Measurements from ENCODE around the gene PRRC2A. TPM values are rescaled to one million over a fixed set of nuclear protein-coding genes. Genes with fewer than 3 reads are reported as not detected.
"Not testable (repeated sequence)": the region's sequence is repeated elsewhere in the genome, so short reads cannot be mapped to it uniquely, and the experiment has no call there.

PRRC2A gene
- total RNA-seq, 2 experiments from 2014 or later = 257 to 278 TPM

DNA sequence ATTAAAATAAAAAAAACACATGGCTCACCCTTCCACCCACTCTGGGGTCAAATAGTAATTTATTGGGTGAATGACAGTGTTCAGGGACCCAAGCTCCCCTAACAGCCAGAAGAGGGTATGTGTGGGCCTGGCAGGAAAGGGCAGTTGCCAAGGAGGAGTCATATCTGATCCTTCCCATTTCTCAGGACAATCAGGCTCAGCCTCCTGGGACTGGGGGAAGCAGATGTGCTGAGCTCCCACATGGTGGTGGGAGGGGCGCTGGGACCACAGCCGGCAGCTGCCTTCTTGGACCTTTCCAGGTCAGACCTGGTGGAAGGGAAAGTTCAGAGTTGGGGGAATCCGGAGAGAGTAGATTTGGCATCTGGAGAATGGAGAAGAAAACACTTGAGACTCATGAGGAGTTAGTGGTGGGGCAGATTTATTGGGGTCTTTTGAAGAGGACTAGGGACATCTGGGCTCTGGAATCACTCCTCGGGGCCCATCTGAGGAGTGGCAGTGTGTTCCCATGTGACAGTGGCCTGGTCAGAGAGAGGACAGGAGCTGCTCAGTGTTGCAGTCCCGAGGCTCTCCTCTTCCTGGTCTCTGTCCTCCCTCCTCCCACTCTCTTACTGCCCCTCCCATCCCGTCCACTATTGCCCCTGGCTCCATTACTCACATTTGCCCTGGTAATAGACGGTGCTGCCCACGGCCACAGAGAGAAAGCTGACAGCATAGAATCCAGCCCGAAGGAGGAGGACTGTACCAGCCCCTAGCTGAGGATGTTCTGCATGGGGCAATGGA, 31.5 kb upstream of the PRRC2A start:
- Mint-ChIP-seq H3K4me3 (peak overlapping the region; percentile 50), H3K36me3 (peaks cover 26% of the 10 kb centered on the region)

DNA sequence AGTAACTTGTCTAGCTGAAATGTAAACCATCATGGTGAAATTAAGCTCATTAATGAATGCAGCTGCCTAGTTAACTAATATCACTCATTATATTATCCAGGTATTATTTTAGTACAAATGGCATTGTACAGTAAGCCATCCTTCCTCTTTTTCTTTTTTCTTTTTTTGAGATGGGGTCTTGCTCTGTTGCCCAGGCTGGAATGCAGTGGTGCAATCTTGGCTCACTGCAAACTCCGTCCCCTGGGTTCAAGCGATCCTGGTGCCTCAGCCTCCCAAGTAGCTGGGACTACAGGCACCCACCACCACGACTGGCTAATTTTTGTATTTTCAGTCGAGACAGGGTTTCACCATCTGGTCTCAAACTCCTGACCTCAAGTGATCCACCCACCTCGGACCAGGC, 29.8 kb upstream of the PRRC2A start:
- H3K27me3 Mint-ChIP-seq; H3K9me3 Mint-ChIP-seq; DNase-seq; ATAC-seq (ENCODE audit: low read depth): not testable (repeated sequence)
- Mint-ChIP-seq H3K4me3 (peak overlapping the region; percentile 30), H3K4me1 (peaks cover 69% of the 10 kb centered on the region), H3K36me3 (peaks cover 26% of the 10 kb centered on the region), H3K27ac (peak overlapping the region; percentile 9)
- POLR2A ChIA-PET = interaction anchor here (14.1 kb wide), 1 partner anchor 10 kb away, joined by 481 read pairs; the partner anchor contains the start of genes LST1, LTB and TNF

More for the DNA sequence above, 31.5 kb upstream of the PRRC2A start:
- peaks cover 77% of the 10 kb centered on the region for H3K4me1 Mint-ChIP-seq
- DNase-seq (no peak), ATAC-seq (ENCODE audit: low read depth) (no peak)
- H3K9me3 Mint-ChIP-seq = no peaks in the 10 kb centered on the region
- peak overlapping the region; percentile 77 for H3K27ac Mint-ChIP-seq
- POLR2A ChIA-PET = interaction anchor here (1.1 to 14.1 kb wide), 3 partner anchors 9 to 38 kb away, joined by 4 to 481 read pairs (median 5); partner anchors contain the start of genes LST1, LTB and TNF
- H3K27me3 Mint-ChIP-seq = no peaks in the 10 kb centered on the region

DNA sequence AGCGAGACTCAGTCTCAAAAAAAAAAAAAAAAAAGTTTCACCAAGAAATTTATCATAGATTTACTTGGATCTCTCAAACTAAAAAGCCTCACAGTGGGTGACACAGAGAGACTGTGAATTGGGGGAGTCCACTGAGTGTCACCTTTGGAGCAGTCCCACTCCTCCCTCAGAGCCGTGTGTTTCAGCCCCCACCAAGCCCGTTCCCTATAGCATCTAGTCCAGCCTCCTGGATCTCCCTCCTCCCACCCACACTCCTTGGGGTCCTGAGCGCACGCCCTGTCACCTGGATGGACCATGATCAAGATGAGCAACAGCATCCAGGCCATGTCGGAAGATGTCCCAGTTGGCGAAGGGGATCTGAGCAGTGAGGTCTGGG, 28.1 kb upstream of the PRRC2A start:
- peaks cover 23% of the 10 kb centered on the region for H3K36me3 Mint-ChIP-seq
- peak overlapping the region; percentile 81 for H3K4me3 Mint-ChIP-seq
- peaks cover 62% of the 10 kb centered on the region for H3K4me1 Mint-ChIP-seq
- H3K9me3 Mint-ChIP-seq = no peaks in the 10 kb centered on the region
- peak overlapping the region; percentile 89 for H3K27ac Mint-ChIP-seq
- POLR2A ChIA-PET = interaction anchor here (0.7 to 14.1 kb wide), 15 partner anchors 12 to 235 kb away, joined by 3 to 481 read pairs (median 5); partner anchors contain the start of genes ATP6V1G2, BAG6, DDX39B and HSPA1B
- ATAC-seq (ENCODE audit: low read depth) (peak; percentile 27), DNase-seq (no peak)
- no peaks in the 10 kb centered on the region for H3K27me3 Mint-ChIP-seq

DNA sequence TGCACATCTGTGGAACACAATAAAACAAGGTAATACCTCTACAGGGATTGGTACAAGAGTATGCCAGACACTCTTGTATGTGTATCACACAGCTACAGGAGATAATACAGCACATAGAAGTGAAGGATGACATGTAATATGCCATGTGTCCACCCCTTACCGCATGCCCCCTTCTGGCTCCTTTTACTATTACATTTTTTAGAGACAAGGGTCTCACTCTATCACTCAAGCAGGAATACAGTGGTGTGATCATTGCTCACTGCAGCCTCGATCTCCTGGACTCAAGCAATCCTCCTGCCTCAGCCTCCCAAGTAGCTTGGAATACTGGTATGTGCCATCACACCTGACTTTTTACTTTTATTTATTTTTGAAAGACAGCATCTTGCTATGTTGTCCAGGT, 23.5 kb upstream of the PRRC2A start:
- no peak overlapping the region for H3K4me3 Mint-ChIP-seq
- peak; percentile 50 for ATAC-seq (ENCODE audit: low read depth)
- no peaks in the 10 kb centered on the region for H3K27me3 Mint-ChIP-seq
- H3K36me3 Mint-ChIP-seq = no peaks in the 10 kb centered on the region
- DNase-seq = no peak
- H3K27ac Mint-ChIP-seq = no peak overlapping the region
- H3K9me3 Mint-ChIP-seq = no peaks in the 10 kb centered on the region
- POLR2A ChIA-PET = interaction anchor here (0.6 to 14.1 kb wide), 8 partner anchors 17 to 102 kb away, joined by 3 to 481 read pairs (median 5); partner anchors contain the start of genes ATP6V1G2, DDX39B, LST1 and LTB
- H3K4me1 Mint-ChIP-seq = peaks cover 49% of the 10 kb centered on the region

DNA sequence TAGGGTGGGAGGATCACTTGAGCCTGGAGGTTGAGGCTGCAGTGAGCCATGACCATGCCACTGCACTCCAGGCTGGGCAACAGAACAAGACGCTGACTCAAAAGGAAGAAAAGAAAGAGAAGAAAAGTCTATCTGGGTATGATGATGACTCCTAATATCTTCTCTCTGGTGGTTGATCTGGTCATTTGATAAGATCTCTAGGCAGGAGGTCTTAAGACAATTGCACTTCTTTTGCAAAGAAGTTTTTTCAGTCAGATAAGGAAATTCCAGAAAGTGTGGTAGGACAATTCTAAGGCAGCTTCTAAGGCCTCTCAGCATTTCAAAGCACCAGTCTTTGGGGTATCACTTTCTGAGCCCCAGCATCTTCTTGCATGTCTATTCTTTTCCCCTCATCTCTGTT, 13.2 kb upstream of the PRRC2A start:
- Mint-ChIP-seq H3K27me3 (no peaks in the 10 kb centered on the region), H3K4me1 (peaks cover 4% of the 10 kb centered on the region), H3K9me3 (no peaks in the 10 kb centered on the region), H3K36me3 (no peaks in the 10 kb centered on the region), H3K4me3 (no peak overlapping the region), H3K27ac (no peak overlapping the region)
- DNase-seq (no peak), ATAC-seq (ENCODE audit: low read depth) (no peak)
- POLR2A ChIA-PET = interaction anchor here (1.0 kb wide), 1 partner anchor 15 kb away, joined by 3 read pairs; the partner anchor contains the start of gene NCR3

DNA sequence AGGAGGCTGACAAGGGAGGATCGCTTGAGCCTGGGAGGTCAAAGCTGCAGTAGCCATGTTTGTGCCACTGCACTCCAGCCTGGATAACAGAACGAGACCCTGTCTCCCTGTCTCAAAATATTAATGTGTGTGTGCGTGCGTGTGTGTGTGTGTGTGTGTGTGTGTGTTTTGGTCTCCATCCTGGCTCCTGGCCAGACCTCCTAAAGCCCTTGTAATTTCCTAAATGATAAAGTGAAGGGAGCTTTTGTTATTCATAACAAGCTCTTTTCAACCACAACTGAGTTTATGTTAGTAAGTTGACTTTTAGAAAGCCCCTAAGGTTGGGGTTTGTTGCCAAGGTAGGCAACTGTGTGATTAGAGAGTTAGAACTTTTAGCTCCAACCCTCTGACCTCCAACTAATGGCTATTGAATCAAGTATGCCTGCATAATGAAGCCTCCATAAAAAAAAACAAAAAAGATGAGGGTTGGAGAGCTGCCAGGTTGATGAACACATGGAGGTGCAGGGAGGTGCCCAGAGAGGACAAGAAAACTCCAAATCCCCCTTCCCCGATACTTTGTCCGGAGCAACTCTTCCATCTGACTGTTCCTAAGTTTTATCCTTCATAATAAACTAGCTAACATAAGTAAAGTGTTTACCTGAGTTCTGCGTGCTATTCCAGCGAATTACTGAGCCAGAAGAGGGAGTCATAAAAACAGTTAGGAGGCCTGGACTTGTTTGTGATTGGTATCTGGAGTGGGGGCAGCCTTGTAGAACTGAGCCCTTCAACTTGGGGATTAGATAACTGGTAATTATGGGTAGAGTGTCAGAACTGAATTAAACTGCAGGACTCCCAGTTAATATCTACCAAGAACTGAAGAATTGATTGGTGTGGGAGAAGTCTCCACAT, 10.8 kb upstream of the PRRC2A start:
- no peak overlapping the region for H3K27ac Mint-ChIP-seq
- DNase-seq (no peak), ATAC-seq (ENCODE audit: low read depth) (no peak)
- peaks cover 10% of the 10 kb centered on the region for H3K4me1 Mint-ChIP-seq
- no peak overlapping the region for H3K4me3 Mint-ChIP-seq
- H3K27me3 Mint-ChIP-seq = no peaks in the 10 kb centered on the region
- no peaks in the 10 kb centered on the region for H3K36me3 Mint-ChIP-seq
- POLR2A ChIA-PET = interaction anchor here (1.0 kb wide), 1 partner anchor 17 kb away, joined by 3 read pairs; the partner anchor contains the start of gene NCR3
- no peaks in the 10 kb centered on the region for H3K9me3 Mint-ChIP-seq

DNA sequence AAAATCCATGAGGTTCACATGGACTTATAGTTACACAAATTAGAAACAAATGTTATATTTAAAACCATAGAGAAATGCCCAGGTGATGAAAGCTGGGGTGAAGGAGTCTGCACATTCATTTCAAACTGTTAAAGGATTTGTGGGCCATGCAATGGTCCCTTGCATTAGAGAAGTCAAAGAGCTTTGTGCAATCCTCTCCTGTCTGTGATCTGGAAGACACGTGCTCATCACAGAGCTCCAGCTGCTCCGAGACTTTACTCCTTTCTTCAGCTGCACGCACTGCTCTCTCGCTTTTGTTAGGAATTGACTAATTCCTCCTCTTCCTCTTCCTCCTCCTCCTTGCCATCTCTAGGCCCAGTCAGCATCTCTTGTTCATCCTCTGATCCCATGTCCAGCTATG, 9.5 kb upstream of the PRRC2A start:
- H3K27me3 Mint-ChIP-seq = no peaks in the 10 kb centered on the region
- H3K4me1 Mint-ChIP-seq = peaks cover 22% of the 10 kb centered on the region
- POLR2A ChIA-PET = interaction anchor here (0.6 to 1.2 kb wide), 4 partner anchors 8 to 70 kb away, joined by 3 read pairs; partner anchors contain the start of gene NCR3
- H3K36me3 Mint-ChIP-seq = no peaks in the 10 kb centered on the region
- no peak overlapping the region for H3K4me3 Mint-ChIP-seq
- ATAC-seq (ENCODE audit: low read depth) (no peak), DNase-seq (no peak)
- H3K27ac Mint-ChIP-seq = no peak overlapping the region
- no peaks in the 10 kb centered on the region for H3K9me3 Mint-ChIP-seq

DNA sequence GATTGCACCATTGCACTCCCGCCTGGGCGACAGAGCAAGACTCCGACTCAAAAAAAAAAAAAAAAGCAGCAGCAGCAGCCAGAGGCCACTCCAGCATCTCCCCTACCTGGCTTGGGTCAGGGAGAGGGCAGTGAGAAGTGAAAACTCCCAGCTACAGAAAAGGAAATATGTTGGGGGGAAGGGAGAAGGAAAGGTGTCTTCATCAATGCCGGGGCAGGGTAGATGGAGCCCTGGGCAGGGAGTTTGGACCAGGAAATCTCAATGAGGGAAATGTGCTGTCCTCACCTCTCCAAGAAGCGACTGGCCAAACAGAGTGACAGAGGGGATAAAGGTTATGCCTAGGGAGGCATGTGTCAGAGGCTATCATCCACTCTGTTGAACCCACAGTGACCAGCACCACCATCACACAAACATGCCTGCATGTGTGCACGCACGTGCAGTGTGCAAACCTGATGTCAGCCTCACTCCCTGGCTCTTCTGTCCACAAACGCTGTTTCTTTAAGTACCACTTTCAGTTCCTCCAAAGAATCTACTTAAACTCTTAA, 6.4 kb upstream of the PRRC2A start:
- Mint-ChIP-seq H3K4me3 (no peak overlapping the region), H3K27ac (no peak overlapping the region), H3K9me3 (no peaks in the 10 kb centered on the region), H3K4me1 (peaks cover 31% of the 10 kb centered on the region), H3K36me3 (peaks cover 8% of the 10 kb centered on the region), H3K27me3 (no peaks in the 10 kb centered on the region)
- ATAC-seq (ENCODE audit: low read depth) = no peak
- POLR2A ChIA-PET = interaction anchor here (2.6 kb wide), 1 partner anchor 16 kb away, joined by 12 read pairs; no protein-coding TSS in a partner anchor
- no peak for DNase-seq

DNA sequence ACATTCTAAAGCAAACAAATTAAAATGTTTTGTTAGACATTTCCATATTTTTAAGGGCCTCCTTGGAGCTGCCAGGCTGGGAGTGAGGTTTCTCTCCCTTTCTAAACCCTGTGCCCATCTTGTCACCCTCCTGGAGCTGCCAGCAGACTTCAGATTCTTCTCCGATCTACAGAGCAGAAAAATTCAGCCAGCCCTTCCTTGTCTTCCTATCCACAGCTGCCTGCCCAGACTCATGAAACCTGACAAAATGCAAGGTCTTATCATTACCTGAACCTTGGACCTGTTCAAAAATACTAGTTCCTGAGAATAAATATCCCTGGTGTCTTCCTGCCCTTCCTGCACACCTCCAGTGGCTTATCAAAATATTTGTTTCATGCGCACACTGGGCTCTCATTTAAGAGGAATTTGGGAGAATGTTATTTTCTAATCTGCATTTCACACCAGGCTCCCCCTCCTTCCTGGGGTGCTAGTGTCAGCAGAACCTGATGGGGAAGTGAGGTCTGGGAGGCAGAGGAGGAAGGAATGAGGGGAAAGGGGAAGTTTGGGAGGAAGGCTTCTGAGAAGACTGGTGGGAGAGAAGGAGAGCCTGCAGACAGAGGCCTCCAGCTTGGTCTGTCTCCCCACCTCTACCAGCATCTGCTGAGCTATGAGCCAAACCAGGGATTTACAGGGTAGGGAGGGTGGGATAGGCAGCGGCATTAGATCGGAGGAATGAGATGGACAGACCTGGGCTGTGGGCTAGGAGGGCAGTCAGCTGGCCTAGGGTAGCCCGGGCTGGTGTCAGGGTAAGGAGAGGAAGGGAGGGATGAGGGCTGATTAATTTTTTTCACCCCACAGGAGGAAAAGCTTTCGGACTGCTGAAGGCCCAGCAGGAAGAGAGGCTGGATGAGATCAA, 5.6 kb upstream of the PRRC2A start, which contains the start of gene AIF1:
Gene AIF1 (plus strand): TSS at position 551 of the 895 bp plus-strand sequence. CDS start 96 bp downstream, at position 647.
- Mint-ChIP-seq H3K4me1 (peaks cover 33% of the 10 kb centered on the region), H3K27ac (peak within 1 kb of the TSS; percentile 95), H3K27me3 (no peaks in the 10 kb centered on the region), H3K4me3 (peak within 1 kb of the TSS; percentile 94), H3K36me3 (peaks cover 9% of the 10 kb centered on the region), H3K9me3 (no peaks in the 10 kb centered on the region)
- ATAC-seq (ENCODE audit: low read depth) (no peak), DNase-seq (no peak)
- POLR2A ChIA-PET = interaction anchor here (1.5 to 2.6 kb wide), 2 partner anchors 16 to 74 kb away, joined by 4 to 12 read pairs; no protein-coding TSS in a partner anchor

DNA sequence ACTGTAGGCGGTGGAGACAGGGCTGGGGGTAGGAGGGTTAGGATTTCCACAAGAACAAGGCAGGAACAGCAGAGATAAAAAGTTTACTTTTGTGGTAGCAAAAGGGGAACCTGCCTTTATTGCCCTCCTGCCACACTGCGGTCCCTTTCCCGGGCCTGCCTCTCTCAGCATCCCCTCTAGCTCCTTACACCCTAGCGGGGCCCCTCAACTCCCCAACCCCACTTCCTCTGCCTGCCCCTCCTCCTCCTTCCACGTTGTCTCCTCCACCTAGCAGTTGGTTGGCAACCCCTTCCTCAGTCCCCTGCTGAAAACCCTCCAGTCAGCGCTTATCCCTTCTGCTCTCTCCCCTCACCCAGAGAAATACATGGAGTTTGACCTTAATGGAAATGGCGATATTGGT, 4.8 kb upstream of the PRRC2A start:
- DNase-seq (peak; percentile 47), ATAC-seq (ENCODE audit: low read depth) (no peak)
- H3K27ac Mint-ChIP-seq = peak overlapping the region; percentile 95
- peak overlapping the region; percentile 94 for H3K4me3 Mint-ChIP-seq
- peaks cover 9% of the 10 kb centered on the region for H3K36me3 Mint-ChIP-seq
- H3K27me3 Mint-ChIP-seq = no peaks in the 10 kb centered on the region
- H3K4me1 Mint-ChIP-seq = peaks cover 33% of the 10 kb centered on the region
- POLR2A ChIA-PET = interaction anchor here (0.5 to 2.6 kb wide), 3 partner anchors 17 to 224 kb away, joined by 3 to 12 read pairs (median 4); no protein-coding TSS in a partner anchor
- no peaks in the 10 kb centered on the region for H3K9me3 Mint-ChIP-seq

DNA sequence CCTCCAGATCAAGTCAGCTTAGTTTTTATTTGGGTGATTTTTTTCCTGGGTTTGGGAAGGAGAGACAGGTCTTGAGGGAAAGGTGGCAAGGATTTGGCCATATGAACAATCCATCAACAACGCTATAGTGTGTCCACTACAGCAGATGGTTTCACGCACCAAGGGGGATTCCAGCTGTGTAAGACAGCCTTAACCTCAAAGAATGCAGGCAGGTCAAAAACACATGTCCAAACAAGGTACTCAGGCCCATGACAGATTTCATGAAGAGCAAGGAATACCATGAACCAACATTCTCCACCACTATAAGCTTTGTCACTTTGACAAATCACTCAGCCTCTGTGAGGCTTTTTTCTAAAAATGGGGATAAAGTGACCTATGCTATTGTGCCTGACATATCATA, 3.5 kb upstream of the PRRC2A start:
- H3K4me3 Mint-ChIP-seq = peak overlapping the region; percentile 94
- POLR2A ChIA-PET = interaction anchor here (0.9 kb wide), 1 partner anchor 35 kb away, joined by 3 read pairs; the partner anchor contains the start of gene BAG6
- ATAC-seq (ENCODE audit: low read depth) = no peak

More for the DNA sequence above, 3.5 kb upstream of the PRRC2A start:
- Mint-ChIP-seq H3K9me3 (no peaks in the 10 kb centered on the region), H3K36me3 (peaks cover 16% of the 10 kb centered on the region), H3K4me1 (peaks cover 38% of the 10 kb centered on the region), H3K27ac (peak overlapping the region; percentile 95), H3K27me3 (no peaks in the 10 kb centered on the region)
- no peak for DNase-seq
